WERI-Rb-1 (cell line): Measurements from ENCODE around the gene CCDC85C.

Experiments used
- DNase-seq: peaks from one replicate; pipeline ENCODE4 v3.0.0-alpha.2; 2020
- H3K27ac ChIP-seq: fragments of 250-450 bp; sonication (Bioruptor Pico); 2 replicates; pipeline ENCODE4 v1.5.1; 2020; ENCODE audit warnings: mild to moderate bottlenecking, moderate library complexity
- H3K27me3 ChIP-seq: fragments of 250-450 bp; sonication (Bioruptor Pico); 2 replicates; pipeline ENCODE4 v1.5.1; 2021; ENCODE audit warnings: mild to moderate bottlenecking, low read depth, moderate library complexity; ENCODE audit not compliant: insufficient read depth, severe bottlenecking
- H3K36me3 ChIP-seq: fragments of 250-450 bp; sonication (Bioruptor Pico); 2 replicates; pipeline ENCODE4 v1.5.1; 2020; ENCODE audit warnings: mild to moderate bottlenecking, moderate library complexity
- H3K4me3 ChIP-seq: 2 replicates; pipeline ENCODE4 v1.5.1; 2011; ENCODE audit warnings: low read depth, mild to moderate bottlenecking, control low read depth, low read length
- H3K9me3 ChIP-seq: fragments of 250-450 bp; sonication (Bioruptor Pico); 2 replicates; pipeline ENCODE4 v1.5.1; 2021; ENCODE audit warnings: mild to moderate bottlenecking, moderate library complexity; ENCODE audit not compliant: severe bottlenecking
- TF ChIP-seq, protein P1 (sequence below): IDR thresholded peaks from 2 replicates; pipeline ENCODE4 v1.5.1; 2011; ENCODE audit warnings: low read depth, mild to moderate bottlenecking, control low read depth, inconsistent platforms, low read length

The CCDC85C gene

DNA sequence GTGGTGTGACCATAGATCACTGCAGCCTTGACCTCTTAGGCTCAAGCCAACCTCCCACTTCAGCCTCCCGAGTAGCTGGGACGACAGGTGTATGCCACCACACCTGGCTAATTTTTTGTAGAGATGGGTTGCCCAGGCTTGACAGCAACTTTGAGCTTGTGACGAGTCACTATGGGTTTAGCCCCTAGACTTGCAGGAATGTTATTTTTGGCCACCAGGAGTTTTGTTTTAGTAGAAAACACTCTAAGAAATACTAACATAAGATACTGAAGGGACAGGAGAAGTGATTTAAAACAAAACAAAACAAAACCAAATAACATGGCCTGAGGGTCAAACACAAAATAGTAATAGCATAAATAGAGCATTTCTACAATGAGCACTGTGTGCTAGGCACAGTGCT is 149.8 kb downstream of the CCDC85C start:
- TF ChIP-seq, protein P1, sequence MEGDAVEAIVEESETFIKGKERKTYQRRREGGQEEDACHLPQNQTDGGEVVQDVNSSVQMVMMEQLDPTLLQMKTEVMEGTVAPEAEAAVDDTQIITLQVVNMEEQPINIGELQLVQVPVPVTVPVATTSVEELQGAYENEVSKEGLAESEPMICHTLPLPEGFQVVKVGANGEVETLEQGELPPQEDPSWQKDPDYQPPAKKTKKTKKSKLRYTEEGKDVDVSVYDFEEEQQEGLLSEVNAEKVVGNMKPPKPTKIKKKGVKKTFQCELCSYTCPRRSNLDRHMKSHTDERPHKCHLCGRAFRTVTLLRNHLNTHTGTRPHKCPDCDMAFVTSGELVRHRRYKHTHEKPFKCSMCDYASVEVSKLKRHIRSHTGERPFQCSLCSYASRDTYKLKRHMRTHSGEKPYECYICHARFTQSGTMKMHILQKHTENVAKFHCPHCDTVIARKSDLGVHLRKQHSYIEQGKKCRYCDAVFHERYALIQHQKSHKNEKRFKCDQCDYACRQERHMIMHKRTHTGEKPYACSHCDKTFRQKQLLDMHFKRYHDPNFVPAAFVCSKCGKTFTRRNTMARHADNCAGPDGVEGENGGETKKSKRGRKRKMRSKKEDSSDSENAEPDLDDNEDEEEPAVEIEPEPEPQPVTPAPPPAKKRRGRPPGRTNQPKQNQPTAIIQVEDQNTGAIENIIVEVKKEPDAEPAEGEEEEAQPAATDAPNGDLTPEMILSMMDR, result no peak
- no peaks in the 10 kb centered on the region for H3K27me3 ChIP-seq
- H3K36me3 ChIP-seq, result peaks cover 55% of the 10 kb centered on the region
- no peak overlapping the region for H3K27ac ChIP-seq
- no peaks in the 10 kb centered on the region for H3K9me3 ChIP-seq
- DNase-seq, result no peak
- H3K4me3 ChIP-seq, result no peak overlapping the region

DNA sequence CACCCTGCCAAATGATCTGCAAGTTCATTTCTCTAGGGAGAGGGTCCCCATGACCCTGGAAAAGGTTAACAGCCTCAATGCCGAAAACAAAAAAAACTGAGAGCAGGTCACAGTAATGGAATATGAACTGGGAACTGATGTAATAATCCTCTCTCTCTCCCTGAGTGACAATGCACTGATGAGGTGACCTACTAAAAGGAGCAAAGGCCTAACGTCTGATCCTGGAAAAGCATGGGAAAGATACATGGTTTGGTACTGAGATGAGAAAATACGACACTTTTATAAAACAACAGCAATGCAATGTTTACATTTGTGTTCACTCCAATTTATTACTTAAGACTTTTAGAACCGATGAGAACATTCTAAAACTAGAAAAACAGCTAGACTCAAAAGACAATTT is 151.0 kb downstream of the CCDC85C start:
- TF ChIP-seq, protein P1, result no peak
- Histone ChIP-seq H3K4me3 (no peak overlapping the region), H3K27me3 (no peaks in the 10 kb centered on the region), H3K27ac (no peak overlapping the region), H3K36me3 (peaks cover 55% of the 10 kb centered on the region), H3K9me3 (no peaks in the 10 kb centered on the region)
- DNase-seq, result no peak

- TF ChIP-seq, protein P1, result no peak
- Histone ChIP-seq H3K36me3 (peaks cover 55% of the 10 kb centered on the region), H3K9me3 (no peaks in the 10 kb centered on the region), H3K27me3 (no peaks in the 10 kb centered on the region), H3K4me3 (no peak overlapping the region), H3K27ac (no peak overlapping the region)
- DNase-seq, result no peak
These were observed 152.8 kb downstream of the CCDC85C start for GRCh38 chr14:99451234-99451633.

DNA sequence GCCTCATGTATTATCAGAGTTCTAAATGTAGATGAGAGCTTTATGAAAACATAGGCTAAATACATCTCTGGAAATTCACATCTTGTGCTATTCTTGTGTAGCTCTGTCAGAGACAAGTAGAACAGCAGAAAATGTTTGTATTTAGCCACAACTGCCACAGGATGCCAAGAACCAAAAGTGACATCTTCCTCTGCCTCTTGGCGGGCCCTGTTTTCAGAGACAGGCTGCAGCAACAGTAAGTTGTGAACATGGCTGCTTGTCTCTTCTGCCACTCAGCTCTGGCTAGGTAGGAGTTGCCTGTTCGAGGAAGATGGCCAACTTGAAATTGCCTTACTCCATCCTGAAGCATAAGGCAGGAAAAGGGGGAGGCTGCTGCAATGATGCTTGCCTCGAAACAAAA is 153.7 kb downstream of the CCDC85C start:
- Histone ChIP-seq H3K36me3 (peaks cover 48% of the 10 kb centered on the region), H3K9me3 (no peaks in the 10 kb centered on the region), H3K27me3 (no peaks in the 10 kb centered on the region), H3K27ac (no peak overlapping the region), H3K4me3 (no peak overlapping the region)
- TF ChIP-seq, protein P1, result no peak
- no peak for DNase-seq
